CD4-positive, alpha-beta T cell treated with Interleukin-12 subunit alpha and Interleukin-12 subunit beta, for 1 hour (primary cell): ENCODE data around the gene TFPI.
A peak's percentile ranks its signal among the peaks of the same experiment; 100 is the strongest.

ENCODE experiments used
- DNase-seq: peaks from one replicate; pipeline ENCODE4 v3.0.0-alpha.2; 2020

TFPI gene

GRCh38 chr2:187503700-187504099 is 50.5 kb downstream of the TFPI start:
- DNase-seq, result no peak

- DNase-seq, result no peak
These were observed 51.8 kb downstream of the TFPI start for GRCh38 chr2:187502467-187502866.

GRCh38 chr2:187500585-187501359 is 53.5 kb downstream of the TFPI start:
- no peak for DNase-seq

GRCh38 chr2:187499941-187500532 is 54.2 kb downstream of the TFPI start:
- DNase-seq, result peak; percentile 20

- no peak for DNase-seq
These were observed 56.3 kb downstream of the TFPI start for GRCh38 chr2:187497858-187498463.

- DNase-seq, result no peak
These were observed 57.1 kb downstream of the TFPI start for GRCh38 chr2:187497140-187497539.

- DNase-seq, result no peak
These were observed 58.9 kb downstream of the TFPI start for GRCh38 chr2:187495324-187495723.

- no peak for DNase-seq
These were observed 60.2 kb downstream of the TFPI start for GRCh38 chr2:187493877-187494568.

GRCh38 chr2:187493180-187493579 is 61.1 kb downstream of the TFPI start:
- no peak for DNase-seq

- no peak for DNase-seq
These were observed 68.0 kb downstream of the TFPI start for GRCh38 chr2:187486241-187486640.

GRCh38 chr2:187485523-187485922 is 68.7 kb downstream of the TFPI start:
- DNase-seq, result no peak

- no peak for DNase-seq
These were observed 70.7 kb downstream of the TFPI start for GRCh38 chr2:187483537-187483936.

- no peak for DNase-seq
These were observed 71.4 kb downstream of the TFPI start for GRCh38 chr2:187482796-187483195.

GRCh38 chr2:187481543-187481942 is 72.7 kb downstream of the TFPI start:
- no peak for DNase-seq

GRCh38 chr2:187478719-187479118 is 75.5 kb downstream of the TFPI start:
- DNase-seq, result no peak

GRCh38 chr2:187477051-187477450 is 77.2 kb downstream of the TFPI start:
- DNase-seq, result no peak

- DNase-seq, result peak; percentile 9
These were observed 78.6 kb downstream of the TFPI start for GRCh38 chr2:187475499-187476248.

- DNase-seq, result no peak
These were observed 83.5 kb downstream of the TFPI start for GRCh38 chr2:187470698-187471097.

GRCh38 chr2:187469538-187469937 is 84.7 kb downstream of the TFPI start:
- no peak for DNase-seq

- DNase-seq, result no peak
These were observed 86.0 kb downstream of the TFPI start for GRCh38 chr2:187468262-187468661.

- no peak for DNase-seq
These were observed 88.0 kb downstream of the TFPI start for GRCh38 chr2:187466129-187466792.

GRCh38 chr2:187462839-187463238 is 91.4 kb downstream of the TFPI start:
- DNase-seq, result no peak
